ENCODE data around the gene TGFBR3. TPM values are rescaled to one million over a fixed set of nuclear protein-coding genes. Genes with fewer than 3 reads are reported as not detected.
A peak's percentile ranks its signal among the peaks of the same experiment; 100 is the strongest.

TGFBR3 gene
- total and polyA plus RNA-seq, 2 of the 4 experiments (the other 2 are of a cell fraction) = 3.0 to 11.3 TPM

GRCh38 chr1:91795591-91796389, 90.2 kb downstream of the TGFBR3 start:
- H3K4ac ChIP-seq (ENCODE audit: low read depth, low read length) = no peak overlapping the region; the same call in 1 of the 2 replicates
- H3K79me1 ChIP-seq (ENCODE audit: low read depth in 1 of 2, low read length in 2 of 2) = 0 out of 4 replicates have a peak, but pooled peaks cover 0 to 5% of the 10 kb centered on the region in 2 experiments
- ATAC-seq (ENCODE audit: low read depth) (peak; percentile 70), DNase-seq (peak; percentile 77)
- no peak overlapping the region for H2AK5ac ChIP-seq (ENCODE audit: low read depth, low read length)
- H4K8ac ChIP-seq (ENCODE audit: low read depth in 2 of 2, low read length in 2 of 2) = no peak overlapping the region
- H3K4me2 ChIP-seq (ENCODE audit: low read depth, low read length) = peak overlapping the region; percentile 74
- no peak overlapping the region for H3K56ac ChIP-seq (ENCODE audit: extremely low read depth, insufficient read depth, low read length)
- no peaks in the 10 kb centered on the region for H3K9me3 ChIP-seq (ENCODE audit: control insufficient read depth, insufficient read depth, low read length)
- no peak overlapping the region for H2BK120ac ChIP-seq (ENCODE audit: low read depth, low read length)
- H3K36me3 ChIP-seq (ENCODE audit: control insufficient read depth, insufficient read depth, low read length) = peaks cover 3% of the 10 kb centered on the region; the same call in 1 of the 2 replicates
- BruUV-seq (replicated peaks) = no TSS peak
- H3K4me3 ChIP-seq (ENCODE audit: insufficient read depth, low read depth, low read length) = no peak overlapping the region
- H2AFZ ChIP-seq (replicated peaks; ENCODE audit: low read length, poor library complexity) = no peak overlapping the region
- H2BK5ac ChIP-seq (ENCODE audit: low read depth, low read length, poor library complexity, severe bottlenecking) = no peak overlapping the region
- no peak overlapping the region for H2BK20ac ChIP-seq (ENCODE audit: low read depth, low read length)
- H4K5ac ChIP-seq (ENCODE audit: low read depth, low read length) = no peak overlapping the region
- no peak overlapping the region for H2BK15ac ChIP-seq (ENCODE audit: low read depth, low read length)
- H3K9me1 ChIP-seq (ENCODE audit: insufficient read depth, low read length) = peaks cover 2% of the 10 kb centered on the region; the same call in 1 of the 2 replicates
- peaks cover 14% of the 10 kb centered on the region for H3K4me1 ChIP-seq (ENCODE audit: control insufficient read depth, insufficient read depth, low read length)
- no peaks in the 10 kb centered on the region for H4K20me1 ChIP-seq (ENCODE audit: insufficient read depth, low read length)
- peak overlapping the region; percentile 8; the same call in 1 of the 2 replicates for H3K14ac ChIP-seq (replicated peaks; ENCODE audit: low read depth, low read length)
- POLR2A ChIA-PET (ENCODE audit: unreplicated experiment) = no interaction called here
- 0 out of 2 replicates have a peak overlapping the region, but pooled peaks have one; percentile 17 for H3K18ac ChIP-seq (ENCODE audit: low read depth, low read length)
- intact Hi-C loops (cut with micrococcal nuclease) = no loop called here
- no peak overlapping the region for H2AK9ac ChIP-seq (replicated peaks; ENCODE audit: low read depth, low read length, poor library complexity)
- WGBS, 2 experiments (ENCODE audit: extremely low coverage in 2 of 2, insufficient read length in 1 of 2) = no CpG with 5 or more reads among the region's 7 CpGs
- H4K91ac ChIP-seq (ENCODE audit: insufficient read depth, low read depth, low read length) = no peak overlapping the region
- dilution Hi-C loops (cut with HindIII; ENCODE audit: low sequenced_read_pairs, unreplicated experiment) = no loop called here
- in situ Hi-C loops (cut with MboI; ENCODE audit: low sequenced_read_pairs) = no loop called here
- no peak overlapping the region for H3K27ac ChIP-seq (ENCODE audit: insufficient read depth, low read length)
- CTCF ChIA-PET = interaction anchor here (0.5 to 1.4 kb wide), 4 partner anchors 12 to 652 kb away, joined by 3 read pairs; no protein-coding TSS in a partner anchor
- no peak overlapping the region for H3K23ac ChIP-seq (ENCODE audit: low read depth, low read length)
- H3K9ac ChIP-seq (ENCODE audit: low read depth, low read length) = peak overlapping the region; percentile 40; the same call in 1 of the 2 replicates
- TF ChIP-seq CEBPB (IDR thresholded peaks at IDR 0.05; ENCODE audit: low read depth, low read length) (peak; percentile 34; the same call in 1 of the 2 replicates), MAZ (IDR thresholded peaks at IDR 0.05; ENCODE audit: borderline replicate concordance, low read depth, low read length) (no peak), CTCF (conservative IDR thresholded peaks at IDR 0.05; ENCODE audit: low read depth, low read length) (no peak), NFE2L2 (IDR thresholded peaks at IDR 0.05; ENCODE audit: low read depth, low read length) (no peak), RFX5 (IDR thresholded peaks at IDR 0.05; ENCODE audit: low read depth, low read length) (no peak), BHLHE40 (IDR thresholded peaks at IDR 0.05; ENCODE audit: low read depth, low read length) (peak; percentile 44; the same call in 1 of the 2 replicates), MAFK (IDR thresholded peaks at IDR 0.05; ENCODE audit: low read depth, low read length) (peak; percentile 83)
- H3K27me3 ChIP-seq (ENCODE audit: control insufficient read depth, insufficient read depth, low read length) = peaks cover 4% of the 10 kb centered on the region; the same call in 1 of the 2 replicates
